Adrenal gland (tissue), 12 donors: ENCODE data around the gene S100A13. TPM values are rescaled to one million over a fixed set of nuclear protein-coding genes. Genes with fewer than 3 reads are reported as not detected.

ENCODE experiments used
- DNase-seq, 7 donors: peaks; one replicate each; pipeline ENCODE4 v3.0.0-alpha.2; 2019 to 2020
- H3K27ac ChIP-seq, 5 donors: fragments of 200-600 bp; sonication (generic) in 4 of 5; 1 replicate in 3 of 5; 2 replicates in 2 of 5; pipeline versions ENCODE4 v1.5.1 to v1.8.0; 2016 to 2020; ENCODE audit warnings: mild to moderate bottlenecking in 1 of 5
- H3K27me3 ChIP-seq: fragments of 200-600 bp; 2 replicates; pipeline ENCODE4 v1.8.0; 2021
- H3K36me3 ChIP-seq, 2 donors: fragments of 200-600 bp; replicated peaks in 1 of 2; 1 replicate in 1 of 2; 2 replicates in 1 of 2; pipeline versions ENCODE4 v1.5.1 to v1.8.0; 2018 to 2022
- H3K4me1 ChIP-seq, 2 donors: fragments of 200-600 bp; replicated peaks in 1 of 2; 1 replicate in 1 of 2; 2 replicates in 1 of 2; pipeline versions ENCODE4 v1.5.1 to v1.8.0; 2018 to 2021
- H3K4me3 ChIP-seq, 4 donors: fragments of 200-600 bp; sonication (generic) in 3 of 4; one replicate each; pipeline ENCODE4 v1.5.1; 2016 to 2018
- H3K9me3 ChIP-seq, 3 donors: fragments of 200-600 bp; sonication (generic) in 1 of 3; replicated peaks in 1 of 3; 1 replicate in 2 of 3; 2 replicates in 1 of 3; pipeline versions ENCODE4 v1.5.1 to v1.8.0; 2016 to 2021
- CTCF ChIP-seq, 6 experiments: fragments of 450-650 bp in 4 of 6; fragments of 200-600 bp in 2 of 6; sonication (generic) in 1 of 6; IDR thresholded peaks; 1 replicate in 5 of 6; 2 replicates in 1 of 6; pipeline versions ENCODE4 v1.5.1 to v1.8.0; 2016 to 2021; ENCODE audit warnings: antibody characterized with exemption in 6 of 6, mild to moderate bottlenecking in 2 of 6, moderate library complexity in 1 of 6
- POLR2A ChIP-seq, 2 donors: fragments of 450-650 bp; IDR thresholded peaks; one replicate each; pipeline ENCODE4 v1.6.1; 2017; ENCODE audit warnings: antibody characterized with exemption in 2 of 2, mild to moderate bottlenecking in 2 of 2, moderate library complexity in 1 of 2
- WGBS, 4 donors: extraction: QIAGEN DNeasy Blood & Tissue Kit in 2 of 4; methylation state at CpG; one replicate each; pipeline versions ENCODE4 v1.1.5 to v1.1.7; 2013 to 2017; 5-methylcytosine and 5-hydroxymethylcytosine counted together
- intact Hi-C, 2 donors: fragments of 100-400 bp; cut with DNase I; formaldehyde crosslinking; loops; one replicate each; pipeline versions ENCODE4 v1.14.1 to v1.15.0; 2022 to 2023
- polyA plus RNA-seq, 3 donors: library from polyadenylated mRNA; stranded (reverse); fragments of 200-250 nt in 2 of 3; fragments of 350-450 nt in 1 of 3; fragmentation: Illumina TruSeq in 1 of 3; extraction: RNeasy Lipid Tissue Mini Kit (QIAGEN cat#74804) in 1 of 3; gene quantifications; one replicate each; pipeline ENCODE4 v1.2.3, GENCODE V29; 2013 to 2014
- total RNA-seq, 9 donors: library from RNA; depleted of rRNA in 4 of 9; stranded (reverse); fragments of >200 nt in 4 of 9; fragments of 120-200 nt in 1 of 9; fragmentation: NEBNext Ultra II Directional in 1 of 9; extraction: Animal tissue kit (Norgen Biotek cat#: 25700) in 1 of 9; gene quantifications; one replicate each; pipeline versions ENCODE4 v1.1.0 to v1.2.4, GENCODE V29; 2013 to 2023
- donor health status: healthy with polysubstance abuse.
- donor health status: Bipolar disorder and iron deficiency.
- donor health status: DM: yes; HTN: yes; CAD: no.
- donor health status: DM: no; HTN: no; CAD: no.
- donor health status: DM: no; HTN: no; CAD: no.
- donor health status: DM: yes; HTN: yes; CAD: no.

Gene S100A13
- total and polyA plus RNA-seq, 12 donors: 57.6 to 289 (median 168) TPM

- Histone ChIP-seq H3K4me3 (no peak overlapping the region), H3K4me1 (no peaks in the 10 kb centered on the region), H3K27ac (no peak overlapping the region), H3K27me3 (no peaks in the 10 kb centered on the region), H3K9me3 (no peaks in the 10 kb centered on the region), H3K36me3 (peaks cover 0 to 4% of the 10 kb centered on the region in 2 donors)
- TF ChIP-seq CTCF (IDR thresholded peaks at IDR 0.05): no peak
- TF ChIP-seq POLR2A (IDR thresholded peaks at IDR 0.05): no peak
- DNase-seq: no peak
- WGBS, 4 donors: 96 to 98% (median 97%) methylated on average over 6 of the region's 6 CpGs
- intact Hi-C loops: loop anchor here in 1 of 2 donors (5.0 kb wide), 1 partner anchor 47 kb away; no protein-coding TSS in a partner anchor
Observed at GRCh38 chr1:153619171-153619570, 8.1 kb downstream of the S100A13 start.

GRCh38 chr1:153617663-153618062 is 9.6 kb downstream of the S100A13 start:
- Histone ChIP-seq H3K27ac (no peak overlapping the region), H3K36me3 (peaks cover 0 to 4% of the 10 kb centered on the region in 2 donors), H3K9me3 (no peaks in the 10 kb centered on the region), H3K4me1 (no peaks in the 10 kb centered on the region), H3K4me3 (no peak overlapping the region), H3K27me3 (no peaks in the 10 kb centered on the region)
- peak in 6 of 7 donors; percentile 64 to 92 (median 78) for DNase-seq
- 7 to 47% (median 34%) methylated on average over 3 to 6 of the region's 6 CpGs for WGBS, 4 donors
- peak in 5 of 6 experiments; percentile 22 to 92 (median 67) for TF ChIP-seq CTCF (IDR thresholded peaks at IDR 0.05)
- TF ChIP-seq POLR2A (IDR thresholded peaks at IDR 0.05): no peak
- intact Hi-C loops: loop anchor here in 1 of 2 donors (5.0 kb wide), 1 partner anchor 45 kb away; no protein-coding TSS in a partner anchor

GRCh38 chr1:153616917-153617311 is 10.4 kb downstream of the S100A13 start:
- no peak for DNase-seq
- Histone ChIP-seq H3K36me3 (peaks cover 0 to 4% of the 10 kb centered on the region in 2 donors), H3K4me3 (no peak overlapping the region), H3K27ac (peak overlapping the region in 1 of 5 donors; percentile 18), H3K27me3 (no peaks in the 10 kb centered on the region), H3K9me3 (no peaks in the 10 kb centered on the region), H3K4me1 (no peaks in the 10 kb centered on the region)
- 67 to 83% (median 78%) methylated on average over 3 to 5 of the region's 5 CpGs for WGBS, 4 donors
- intact Hi-C loops: loop anchor here in 1 of 2 donors (5.0 kb wide), 1 partner anchor 45 kb away; no protein-coding TSS in a partner anchor
- TF ChIP-seq CTCF (IDR thresholded peaks at IDR 0.05): no peak
- no peak for TF ChIP-seq POLR2A (IDR thresholded peaks at IDR 0.05)

GRCh38 chr1:153616144-153616916 is 11.0 kb downstream of the S100A13 start, which contains the start of gene S100A14:
TSS of gene S100A14 (minus strand) at chr1:153616325. CDS start at chr1:153615858, 467 bp downstream.
- DNase-seq: no peak
- WGBS, 4 donors: 68 to 85% (median 82%) methylated on average over 9 to 10 of the region's 10 CpGs
- Histone ChIP-seq H3K27ac (peak within 1 kb of the TSS in 1 of 5 donors; percentile 18), H3K9me3 (no peaks in the 10 kb centered on the region), H3K27me3 (no peaks in the 10 kb centered on the region), H3K4me1 (peaks cover 0 to 3% of the 10 kb centered on the region in 2 donors), H3K36me3 (peaks cover 0 to 4% of the 10 kb centered on the region in 2 donors), H3K4me3 (no peak within 1 kb of the TSS)
- TF ChIP-seq POLR2A (IDR thresholded peaks at IDR 0.05) (no peak), CTCF (IDR thresholded peaks at IDR 0.05) (no peak)
- intact Hi-C loops: loop anchor here in 1 of 2 donors (5.0 kb wide), 1 partner anchor 44 kb away; no protein-coding TSS in a partner anchor
